WTC11 (cell line): ENCODE data around the gene ZNF3. TPM values are rescaled to one million over a fixed set of nuclear protein-coding genes. Genes with fewer than 3 reads are reported as not detected.

Experiments
- ATAC-seq: fragments of 200-7000 bp; cut with Tn5 transposase; 2 replicates; pipeline ENCODE4 v1.10.0; 2021; ENCODE audit warnings: mild to moderate bottlenecking, moderate library complexity
- CTCF ChIA-PET: fragments of 300-600 bp; sonication (Branson Sonifier 250); formaldehyde crosslinking; loops from one replicate; lab custom pipeline; 2021; ENCODE audit warnings: antibody characterized with exemption; lab: Charles Lee
- POLR2A ChIA-PET: fragments of 350-600 bp; sonication (Branson Sonifier 250); formaldehyde crosslinking; loops from one replicate; lab custom pipeline; 2021; ENCODE audit warnings: antibody characterized with exemption; lab: Charles Lee
- DNase-seq: peaks from one replicate; pipeline ENCODE4 v3.0.0; 2021; ENCODE audit warnings: low spot score
- H3K27ac Mint-ChIP-seq: 2 replicates; pipeline ENCODE4 v1.8.0; 2021; ENCODE audit warnings: mixed read lengths
- H3K27me3 Mint-ChIP-seq: 2 replicates; pipeline ENCODE4 v1.8.0; 2021; ENCODE audit warnings: low read depth, mild to moderate bottlenecking, moderate library complexity, mixed read lengths
- H3K36me3 Mint-ChIP-seq: 2 replicates; pipeline ENCODE4 v1.8.0; 2021; ENCODE audit warnings: mixed read lengths
- H3K4me1 Mint-ChIP-seq: 2 replicates; pipeline ENCODE4 v1.8.0; 2022; ENCODE audit warnings: mixed read lengths
- H3K4me3 Mint-ChIP-seq: 2 replicates; pipeline ENCODE4 v1.8.0; 2021; ENCODE audit warnings: mild to moderate bottlenecking, moderate library complexity, mixed read lengths
- H3K9me3 Mint-ChIP-seq: 2 replicates; pipeline ENCODE4 v1.8.0; 2021; ENCODE audit warnings: mixed read lengths
- CBFB ChIP-seq: sonication (generic); formaldehyde crosslinking; IDR thresholded peaks from 2 replicates; pipeline ENCODE4 v1.8.1; 2022; ENCODE audit warnings: mild to moderate bottlenecking, low read depth, missing genetic modification reagents
- ELF4 ChIP-seq: sonication (generic); formaldehyde crosslinking; IDR thresholded peaks from 2 replicates; pipeline ENCODE4 v1.8.1; 2022; ENCODE audit warnings: low read depth, mild to moderate bottlenecking, moderate library complexity, missing genetic modification reagents
- GRHL2 ChIP-seq: fragments of 250-450 bp; sonication (Bioruptor Pico); IDR thresholded peaks from 2 replicates; pipeline ENCODE4 v1.8.0; 2022; ENCODE audit warnings: mild to moderate bottlenecking, moderate library complexity; ENCODE audit not compliant: insufficient replicate concordance, severe bottlenecking
- IRF2 ChIP-seq: sonication (generic); formaldehyde crosslinking; IDR thresholded peaks from 2 replicates; pipeline ENCODE4 v1.8.0; 2022; ENCODE audit warnings: low read depth, missing genetic modification reagents, borderline replicate concordance
- MYBL2 ChIP-seq: sonication (generic); formaldehyde crosslinking; IDR thresholded peaks from 2 replicates; pipeline ENCODE4 v1.8.1; 2023; ENCODE audit warnings: mild to moderate bottlenecking, moderate library complexity, missing genetic modification reagents
- NFE2L1 ChIP-seq: sonication (generic); formaldehyde crosslinking; IDR thresholded peaks from 2 replicates; pipeline ENCODE4 v1.8.1; 2023; ENCODE audit warnings: missing genetic modification reagents
- NR1H2 ChIP-seq: sonication (generic); formaldehyde crosslinking; IDR thresholded peaks from 2 replicates; pipeline ENCODE4 v1.9.0; 2021; ENCODE audit warnings: mild to moderate bottlenecking, moderate library complexity, missing genetic modification reagents
- NR2C2 ChIP-seq: sonication (generic); formaldehyde crosslinking; IDR thresholded peaks from 2 replicates; pipeline ENCODE4 v1.8.0; 2022; ENCODE audit warnings: mild to moderate bottlenecking, missing genetic modification reagents
- PRRX2 ChIP-seq: fragments of 250-450 bp; sonication (Bioruptor Pico); IDR thresholded peaks from 2 replicates; pipeline ENCODE4 v1.8.0; 2021; ENCODE audit warnings: mild to moderate bottlenecking
- RELA ChIP-seq: sonication (generic); formaldehyde crosslinking; IDR thresholded peaks from 2 replicates; pipeline ENCODE4 v1.8.1; 2022; ENCODE audit warnings: missing genetic modification reagents, mild to moderate bottlenecking, borderline replicate concordance
- RORB ChIP-seq: fragments of 250-450 bp; sonication (Bioruptor Pico); IDR thresholded peaks from 2 replicates; pipeline ENCODE4 v1.9.0; 2021; ENCODE audit warnings: mild to moderate bottlenecking
- TEAD4 ChIP-seq: sonication (generic); formaldehyde crosslinking; IDR thresholded peaks from 2 replicates; pipeline ENCODE4 v1.8.0; 2022; ENCODE audit warnings: mild to moderate bottlenecking, missing genetic modification reagents
- TP53 ChIP-seq: sonication (generic); formaldehyde crosslinking; IDR thresholded peaks from 2 replicates; pipeline ENCODE4 v1.8.1; 2023; ENCODE audit warnings: mild to moderate bottlenecking, missing genetic modification reagents
- ZNF121 ChIP-seq: sonication (generic); formaldehyde crosslinking; IDR thresholded peaks from 2 replicates; pipeline ENCODE4 v1.8.0; 2023; ENCODE audit warnings: missing genetic modification reagents
- total RNA-seq: library from RNA; stranded (reverse); gene quantifications from 3 replicates; pipeline ENCODE4 v1.2.3, GENCODE V29; 2021
- TF ChIP-seq, protein P1 (sequence below): fragments of 250-450 bp; sonication (Bioruptor Pico); IDR thresholded peaks from 2 replicates; pipeline ENCODE4 v1.8.0; 2021; ENCODE audit warnings: mild to moderate bottlenecking
- TF ChIP-seq, protein P2 (sequence below): sonication (generic); formaldehyde crosslinking; IDR thresholded peaks from 2 replicates; pipeline ENCODE4 v1.8.0; 2023; ENCODE audit warnings: mild to moderate bottlenecking, missing genetic modification reagents
- TF ChIP-seq, protein P3 (sequence below): sonication (generic); formaldehyde crosslinking; IDR thresholded peaks from 2 replicates; pipeline ENCODE4 v1.8.1; 2022; ENCODE audit warnings: mild to moderate bottlenecking, moderate library complexity, missing genetic modification reagents
- TF ChIP-seq, protein P4 (sequence below): sonication (generic); formaldehyde crosslinking; IDR thresholded peaks from 2 replicates; pipeline ENCODE4 v1.8.0; 2023; ENCODE audit warnings: missing genetic modification reagents, mild to moderate bottlenecking, borderline replicate concordance
- TF ChIP-seq, protein P5 (sequence below): sonication (generic); formaldehyde crosslinking; IDR thresholded peaks from 2 replicates; pipeline ENCODE4 v1.8.0; 2022; ENCODE audit warnings: mild to moderate bottlenecking, missing genetic modification reagents

ZNF3 gene
- total RNA-seq, 1 experiment from 2014 or later: 48.3 TPM

DNA sequence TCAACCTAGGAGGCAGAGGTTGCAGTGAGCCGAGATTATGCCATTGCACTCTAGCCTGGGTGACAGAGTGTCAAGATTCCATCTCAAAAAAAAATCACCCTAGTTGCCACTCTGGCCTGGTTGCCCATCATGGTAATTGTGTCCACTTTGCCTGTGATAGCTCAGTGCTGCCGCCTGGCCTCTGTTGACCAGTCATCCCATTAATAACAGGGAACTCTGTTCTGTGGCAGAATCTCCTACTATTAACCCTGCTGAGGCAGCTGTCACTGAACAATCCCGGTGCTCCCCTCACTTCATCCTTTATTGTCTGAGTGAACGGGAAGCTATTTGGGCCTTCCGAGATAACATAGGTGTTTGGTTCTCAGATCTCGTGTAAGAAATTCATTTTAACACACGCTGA is 14.6 kb downstream of the ZNF3 start:
- H3K4me3 Mint-ChIP-seq: no peak overlapping the region
- H3K9me3 Mint-ChIP-seq: peaks cover 24% of the 10 kb centered on the region
- ChIA-PET CTCF (interaction anchor here (0.5 to 1.3 kb wide), 7 partner anchors 17 to 762 kb away, joined by 3 to 5 read pairs (median 3); no protein-coding TSS in a partner anchor), POLR2A (interaction anchor here (0.6 kb wide), 1 partner anchor 35 kb away, joined by 3 read pairs; the partner anchor contains the start of gene AP4M1)
- no peak for DNase-seq
- peak; percentile 62 for ATAC-seq
- no peaks in the 10 kb centered on the region for H3K4me1 Mint-ChIP-seq
- H3K27me3 Mint-ChIP-seq: peaks cover 10% of the 10 kb centered on the region
- TF ChIP-seq RORB (CRISPR knock-in tag): no peak
- no peak for TF ChIP-seq ZNF121 (CRISPR knock-in tag)
- no peak for TF ChIP-seq ELF4
- no peak for TF ChIP-seq NR1H2
- no peak for TF ChIP-seq MYBL2 (CRISPR knock-in tag)
- TF ChIP-seq NR2C2: no peak
- TF ChIP-seq, protein P1, sequence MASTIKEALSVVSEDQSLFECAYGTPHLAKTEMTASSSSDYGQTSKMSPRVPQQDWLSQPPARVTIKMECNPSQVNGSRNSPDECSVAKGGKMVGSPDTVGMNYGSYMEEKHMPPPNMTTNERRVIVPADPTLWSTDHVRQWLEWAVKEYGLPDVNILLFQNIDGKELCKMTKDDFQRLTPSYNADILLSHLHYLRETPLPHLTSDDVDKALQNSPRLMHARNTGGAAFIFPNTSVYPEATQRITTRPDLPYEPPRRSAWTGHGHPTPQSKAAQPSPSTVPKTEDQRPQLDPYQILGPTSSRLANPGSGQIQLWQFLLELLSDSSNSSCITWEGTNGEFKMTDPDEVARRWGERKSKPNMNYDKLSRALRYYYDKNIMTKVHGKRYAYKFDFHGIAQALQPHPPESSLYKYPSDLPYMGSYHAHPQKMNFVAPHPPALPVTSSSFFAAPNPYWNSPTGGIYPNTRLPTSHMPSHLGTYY (CRISPR knock-in tag): no peak
- TF ChIP-seq CBFB: no peak
- TF ChIP-seq, protein P2, sequence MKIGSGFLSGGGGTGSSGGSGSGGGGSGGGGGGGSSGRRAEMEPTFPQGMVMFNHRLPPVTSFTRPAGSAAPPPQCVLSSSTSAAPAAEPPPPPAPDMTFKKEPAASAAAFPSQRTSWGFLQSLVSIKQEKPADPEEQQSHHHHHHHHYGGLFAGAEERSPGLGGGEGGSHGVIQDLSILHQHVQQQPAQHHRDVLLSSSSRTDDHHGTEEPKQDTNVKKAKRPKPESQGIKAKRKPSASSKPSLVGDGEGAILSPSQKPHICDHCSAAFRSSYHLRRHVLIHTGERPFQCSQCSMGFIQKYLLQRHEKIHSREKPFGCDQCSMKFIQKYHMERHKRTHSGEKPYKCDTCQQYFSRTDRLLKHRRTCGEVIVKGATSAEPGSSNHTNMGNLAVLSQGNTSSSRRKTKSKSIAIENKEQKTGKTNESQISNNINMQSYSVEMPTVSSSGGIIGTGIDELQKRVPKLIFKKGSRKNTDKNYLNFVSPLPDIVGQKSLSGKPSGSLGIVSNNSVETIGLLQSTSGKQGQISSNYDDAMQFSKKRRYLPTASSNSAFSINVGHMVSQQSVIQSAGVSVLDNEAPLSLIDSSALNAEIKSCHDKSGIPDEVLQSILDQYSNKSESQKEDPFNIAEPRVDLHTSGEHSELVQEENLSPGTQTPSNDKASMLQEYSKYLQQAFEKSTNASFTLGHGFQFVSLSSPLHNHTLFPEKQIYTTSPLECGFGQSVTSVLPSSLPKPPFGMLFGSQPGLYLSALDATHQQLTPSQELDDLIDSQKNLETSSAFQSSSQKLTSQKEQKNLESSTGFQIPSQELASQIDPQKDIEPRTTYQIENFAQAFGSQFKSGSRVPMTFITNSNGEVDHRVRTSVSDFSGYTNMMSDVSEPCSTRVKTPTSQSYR (CRISPR knock-in tag): no peak
- H3K27ac Mint-ChIP-seq: no peak overlapping the region
- peaks cover 59% of the 10 kb centered on the region for H3K36me3 Mint-ChIP-seq

DNA sequence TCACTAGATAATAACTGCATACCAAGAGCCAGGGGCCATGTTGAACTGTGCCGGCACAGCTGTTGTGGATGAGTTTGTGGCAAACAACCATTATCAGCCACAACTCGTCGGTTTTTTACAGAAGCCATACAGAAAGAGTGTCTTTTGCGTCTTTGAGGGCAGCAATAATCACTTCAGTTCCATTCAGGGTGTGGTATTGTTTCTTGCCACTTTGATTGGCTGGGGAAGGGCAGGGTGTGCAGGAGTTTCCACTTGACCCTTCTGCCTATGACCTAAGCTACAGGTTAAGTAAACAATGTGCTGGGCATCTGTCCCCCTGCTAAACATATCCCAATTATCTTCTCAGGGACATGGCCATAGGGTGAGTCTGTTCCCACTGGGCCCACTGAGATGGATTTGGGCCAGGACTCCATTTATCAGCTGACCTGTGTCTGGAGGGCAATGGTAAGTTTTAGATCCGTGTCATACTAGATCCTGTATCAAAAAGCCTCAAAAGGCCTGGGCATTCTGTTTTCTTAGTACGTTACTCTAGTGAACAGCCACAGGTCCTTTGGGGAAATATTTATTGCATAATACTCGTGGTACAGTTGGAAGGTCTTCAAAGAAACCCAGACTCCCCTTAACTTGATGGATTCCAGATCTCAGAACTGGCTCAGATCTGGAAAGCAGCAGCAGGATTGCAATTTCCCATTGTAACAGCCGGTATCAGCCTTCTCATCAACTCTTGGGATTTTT is 15.9 kb downstream of the ZNF3 start:
- no peak for DNase-seq
- H3K4me1 Mint-ChIP-seq: no peaks in the 10 kb centered on the region
- ChIA-PET CTCF (no interaction called here), POLR2A (no interaction called here)
- no peaks in the 10 kb centered on the region; the same call in 1 of the 2 replicates for H3K27me3 Mint-ChIP-seq
- ATAC-seq: no peak
- TF ChIP-seq RELA (no peak), TP53 (CRISPR knock-in tag) (no peak), NR2C2 (no peak), PRRX2 (no peak)
- H3K4me3 Mint-ChIP-seq: no peak overlapping the region
- peaks cover 58% of the 10 kb centered on the region for H3K36me3 Mint-ChIP-seq
- H3K27ac Mint-ChIP-seq: no peak overlapping the region
- H3K9me3 Mint-ChIP-seq: peaks cover 11% of the 10 kb centered on the region

DNA sequence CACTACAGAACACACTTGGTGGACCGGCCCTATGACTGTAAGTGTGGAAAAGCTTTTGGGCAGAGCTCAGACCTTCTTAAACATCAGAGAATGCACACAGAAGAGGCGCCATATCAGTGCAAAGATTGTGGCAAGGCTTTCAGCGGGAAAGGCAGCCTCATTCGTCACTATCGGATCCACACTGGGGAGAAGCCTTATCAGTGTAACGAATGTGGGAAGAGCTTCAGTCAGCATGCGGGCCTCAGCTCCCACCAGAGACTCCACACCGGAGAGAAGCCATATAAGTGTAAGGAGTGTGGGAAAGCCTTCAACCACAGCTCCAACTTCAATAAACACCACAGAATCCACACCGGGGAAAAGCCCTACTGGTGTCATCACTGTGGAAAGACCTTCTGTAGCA is 17.4 kb downstream of the ZNF3 start:
- Mint-ChIP-seq H3K36me3 (peaks cover 54% of the 10 kb centered on the region), H3K27ac (no peak overlapping the region), H3K9me3 (no peaks in the 10 kb centered on the region), H3K4me1 (no peaks in the 10 kb centered on the region), H3K4me3 (no peak overlapping the region), H3K27me3 (no peaks in the 10 kb centered on the region)
- no peak for DNase-seq
- ChIA-PET CTCF (interaction anchor here (1.2 kb wide), 1 partner anchor 151 kb away, joined by 3 read pairs; no protein-coding TSS in a partner anchor), POLR2A (interaction anchor here (1.3 kb wide), 1 partner anchor 78 kb away, joined by 4 read pairs; no protein-coding TSS in a partner anchor)
- no peak for ATAC-seq
- TF ChIP-seq, protein P2 (CRISPR knock-in tag): no peak
- TF ChIP-seq NFE2L1 (CRISPR knock-in tag) (no peak), IRF2 (no peak), TEAD4 (CRISPR knock-in tag) (no peak), GRHL2 (no peak)
- TF ChIP-seq, protein P3, sequence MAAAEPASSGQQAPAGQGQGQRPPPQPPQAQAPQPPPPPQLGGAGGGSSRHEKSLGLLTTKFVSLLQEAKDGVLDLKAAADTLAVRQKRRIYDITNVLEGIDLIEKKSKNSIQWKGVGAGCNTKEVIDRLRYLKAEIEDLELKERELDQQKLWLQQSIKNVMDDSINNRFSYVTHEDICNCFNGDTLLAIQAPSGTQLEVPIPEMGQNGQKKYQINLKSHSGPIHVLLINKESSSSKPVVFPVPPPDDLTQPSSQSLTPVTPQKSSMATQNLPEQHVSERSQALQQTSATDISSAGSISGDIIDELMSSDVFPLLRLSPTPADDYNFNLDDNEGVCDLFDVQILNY: no peak
- TF ChIP-seq, protein P4, sequence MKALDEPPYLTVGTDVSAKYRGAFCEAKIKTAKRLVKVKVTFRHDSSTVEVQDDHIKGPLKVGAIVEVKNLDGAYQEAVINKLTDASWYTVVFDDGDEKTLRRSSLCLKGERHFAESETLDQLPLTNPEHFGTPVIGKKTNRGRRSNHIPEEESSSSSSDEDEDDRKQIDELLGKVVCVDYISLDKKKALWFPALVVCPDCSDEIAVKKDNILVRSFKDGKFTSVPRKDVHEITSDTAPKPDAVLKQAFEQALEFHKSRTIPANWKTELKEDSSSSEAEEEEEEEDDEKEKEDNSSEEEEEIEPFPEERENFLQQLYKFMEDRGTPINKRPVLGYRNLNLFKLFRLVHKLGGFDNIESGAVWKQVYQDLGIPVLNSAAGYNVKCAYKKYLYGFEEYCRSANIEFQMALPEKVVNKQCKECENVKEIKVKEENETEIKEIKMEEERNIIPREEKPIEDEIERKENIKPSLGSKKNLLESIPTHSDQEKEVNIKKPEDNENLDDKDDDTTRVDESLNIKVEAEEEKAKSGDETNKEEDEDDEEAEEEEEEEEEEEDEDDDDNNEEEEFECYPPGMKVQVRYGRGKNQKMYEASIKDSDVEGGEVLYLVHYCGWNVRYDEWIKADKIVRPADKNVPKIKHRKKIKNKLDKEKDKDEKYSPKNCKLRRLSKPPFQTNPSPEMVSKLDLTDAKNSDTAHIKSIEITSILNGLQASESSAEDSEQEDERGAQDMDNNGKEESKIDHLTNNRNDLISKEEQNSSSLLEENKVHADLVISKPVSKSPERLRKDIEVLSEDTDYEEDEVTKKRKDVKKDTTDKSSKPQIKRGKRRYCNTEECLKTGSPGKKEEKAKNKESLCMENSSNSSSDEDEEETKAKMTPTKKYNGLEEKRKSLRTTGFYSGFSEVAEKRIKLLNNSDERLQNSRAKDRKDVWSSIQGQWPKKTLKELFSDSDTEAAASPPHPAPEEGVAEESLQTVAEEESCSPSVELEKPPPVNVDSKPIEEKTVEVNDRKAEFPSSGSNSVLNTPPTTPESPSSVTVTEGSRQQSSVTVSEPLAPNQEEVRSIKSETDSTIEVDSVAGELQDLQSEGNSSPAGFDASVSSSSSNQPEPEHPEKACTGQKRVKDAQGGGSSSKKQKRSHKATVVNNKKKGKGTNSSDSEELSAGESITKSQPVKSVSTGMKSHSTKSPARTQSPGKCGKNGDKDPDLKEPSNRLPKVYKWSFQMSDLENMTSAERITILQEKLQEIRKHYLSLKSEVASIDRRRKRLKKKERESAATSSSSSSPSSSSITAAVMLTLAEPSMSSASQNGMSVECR: no peak
- TF ChIP-seq, protein P5, sequence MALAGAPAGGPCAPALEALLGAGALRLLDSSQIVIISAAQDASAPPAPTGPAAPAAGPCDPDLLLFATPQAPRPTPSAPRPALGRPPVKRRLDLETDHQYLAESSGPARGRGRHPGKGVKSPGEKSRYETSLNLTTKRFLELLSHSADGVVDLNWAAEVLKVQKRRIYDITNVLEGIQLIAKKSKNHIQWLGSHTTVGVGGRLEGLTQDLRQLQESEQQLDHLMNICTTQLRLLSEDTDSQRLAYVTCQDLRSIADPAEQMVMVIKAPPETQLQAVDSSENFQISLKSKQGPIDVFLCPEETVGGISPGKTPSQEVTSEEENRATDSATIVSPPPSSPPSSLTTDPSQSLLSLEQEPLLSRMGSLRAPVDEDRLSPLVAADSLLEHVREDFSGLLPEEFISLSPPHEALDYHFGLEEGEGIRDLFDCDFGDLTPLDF (CRISPR knock-in tag): no peak
